HG03558 (cell line): ENCODE data around the gene YAF2.

Experiments
- ATAC-seq: cut with Tn5 transposase; IDR thresholded peaks from one replicate; pipeline ENCODE4 v1.9.1; 2021; ENCODE audit warnings: moderate number of reproducible peaks; ENCODE audit not compliant: unreplicated experiment; ENCODE audit errors: extremely low read depth

The YAF2 gene, protein sequence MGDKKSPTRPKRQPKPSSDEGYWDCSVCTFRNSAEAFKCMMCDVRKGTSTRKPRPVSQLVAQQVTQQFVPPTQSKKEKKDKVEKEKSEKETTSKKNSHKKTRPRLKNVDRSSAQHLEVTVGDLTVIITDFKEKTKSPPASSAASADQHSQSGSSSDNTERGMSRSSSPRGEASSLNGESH

DNA sequence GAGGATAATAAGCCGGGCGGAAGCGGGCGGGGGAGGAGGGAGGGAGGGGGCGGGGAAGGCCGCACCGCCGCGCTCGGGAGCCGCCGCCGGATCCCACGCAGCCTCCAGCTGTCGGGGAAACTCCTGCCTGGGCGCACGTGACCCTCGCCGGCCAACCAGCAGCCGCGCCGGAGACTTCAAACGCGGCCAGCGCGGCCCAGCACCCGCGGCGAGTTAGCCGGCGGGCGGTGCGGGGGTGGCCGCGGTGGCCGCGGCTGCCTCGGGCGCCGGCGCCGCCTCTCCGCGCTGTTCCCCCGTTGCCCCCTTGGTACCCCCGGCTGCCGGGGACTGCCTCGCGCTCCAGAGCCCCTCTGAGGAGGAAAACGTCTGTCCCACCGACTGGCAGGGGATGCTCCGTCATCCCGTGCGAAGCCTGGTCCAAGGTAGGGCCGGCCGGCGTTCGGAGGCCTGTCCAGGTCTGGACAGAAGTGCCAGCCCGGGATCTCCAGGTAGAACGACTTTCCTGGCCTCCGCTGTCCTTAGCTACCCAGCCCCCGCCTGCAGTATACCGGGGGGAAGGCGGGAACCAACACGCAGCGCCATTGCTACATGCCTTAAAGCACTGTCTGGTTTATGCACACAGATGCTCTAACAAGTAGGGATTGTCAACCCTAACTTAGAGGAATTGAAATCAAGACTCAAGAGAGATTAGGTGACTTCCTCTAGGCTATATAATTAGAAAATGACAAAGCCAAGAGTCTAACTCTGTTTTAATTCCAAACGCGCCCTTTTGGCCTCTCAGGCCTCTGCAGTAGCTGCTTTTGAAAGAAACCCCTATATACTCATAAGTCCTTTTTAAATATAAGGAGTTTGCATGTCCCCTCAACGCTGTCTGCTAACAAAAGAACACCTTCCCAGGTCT lies at the start of gene YAF2:
Gene YAF2 (minus strand): TSS at position 9 of the 901 bp plus-strand sequence. CDS start 68 bp downstream, outside the sequence.
- ATAC-seq = peak; percentile 51

DNA sequence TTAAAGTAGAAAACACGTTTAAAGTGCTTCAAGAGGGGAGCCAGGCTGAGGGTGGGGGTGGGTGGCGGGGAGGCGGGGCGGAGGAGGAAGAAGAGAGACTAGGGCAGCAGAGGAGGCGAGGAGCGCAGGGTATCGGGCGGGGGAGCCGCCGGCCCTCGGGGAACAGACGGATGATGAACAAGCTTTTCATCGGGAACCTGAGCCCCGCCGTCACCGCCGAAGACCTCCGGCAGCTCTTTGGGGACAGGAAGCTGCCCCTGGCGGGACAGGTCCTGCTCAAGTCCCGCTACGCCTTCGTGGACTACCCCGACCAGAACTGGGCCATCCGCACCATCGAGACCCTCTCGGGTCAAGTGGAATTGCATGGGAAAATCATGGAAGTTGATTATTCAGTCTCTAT lies 48.7 kb upstream of the YAF2 start:
- ATAC-seq = no peak

DNA sequence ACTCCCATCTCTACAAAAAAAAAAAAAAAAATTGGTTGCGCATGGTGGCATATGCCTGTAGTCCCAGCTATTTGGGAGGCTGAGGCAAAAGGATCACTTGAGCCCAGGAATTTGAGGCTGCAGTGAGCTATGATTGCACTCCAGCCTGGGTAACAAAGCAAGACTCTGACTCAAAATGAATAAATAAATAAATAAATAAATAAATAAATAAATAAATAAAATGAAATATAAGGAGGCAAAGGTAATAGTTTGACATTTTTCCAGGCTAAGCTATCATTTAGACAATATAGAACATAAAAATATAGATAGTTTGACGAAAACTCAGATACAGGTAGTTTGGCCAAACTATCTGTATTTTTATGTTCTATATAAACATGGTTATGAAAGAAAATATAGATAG lies 47.4 kb upstream of the YAF2 start:
- ATAC-seq = no peak

DNA sequence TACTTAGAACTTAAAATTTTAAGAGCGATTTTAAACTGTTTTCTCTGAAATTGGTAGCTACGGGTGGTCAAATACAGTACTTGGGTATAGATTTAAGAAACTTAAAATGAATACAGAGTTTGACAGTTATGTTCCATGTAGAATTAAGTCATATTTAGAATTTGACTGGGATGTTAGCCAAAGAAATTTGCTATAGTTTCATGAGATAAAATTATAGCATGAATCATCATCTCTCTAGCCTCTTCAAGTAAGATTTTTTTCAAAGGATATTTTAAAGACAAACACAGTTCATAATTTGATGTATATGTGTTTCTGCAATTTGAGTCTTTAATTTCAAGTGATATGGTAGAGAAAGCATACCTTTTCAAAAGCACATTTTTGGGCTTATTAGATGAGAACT lies 46.8 kb upstream of the YAF2 start:
- ATAC-seq = no peak

DNA sequence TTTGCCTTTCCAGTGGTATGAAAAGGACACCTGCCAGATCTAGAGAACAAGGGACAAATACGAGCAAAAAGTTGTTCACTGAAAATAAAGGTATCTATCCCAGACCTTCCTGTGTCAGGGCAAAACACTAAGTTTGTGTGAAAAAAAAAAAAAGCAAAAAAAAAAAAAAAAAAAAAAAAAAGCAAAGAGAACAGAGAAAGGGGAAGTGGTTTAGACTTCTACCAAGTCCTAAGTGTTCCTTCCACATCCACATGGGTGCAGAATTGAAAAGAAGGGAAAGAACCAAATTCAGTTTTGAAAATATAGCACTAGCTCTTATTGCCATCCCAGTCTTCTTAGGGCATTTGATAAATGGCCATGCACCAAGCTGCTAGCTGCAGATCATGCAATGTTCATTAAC lies 46.1 kb upstream of the YAF2 start:
- ATAC-seq = no peak

DNA sequence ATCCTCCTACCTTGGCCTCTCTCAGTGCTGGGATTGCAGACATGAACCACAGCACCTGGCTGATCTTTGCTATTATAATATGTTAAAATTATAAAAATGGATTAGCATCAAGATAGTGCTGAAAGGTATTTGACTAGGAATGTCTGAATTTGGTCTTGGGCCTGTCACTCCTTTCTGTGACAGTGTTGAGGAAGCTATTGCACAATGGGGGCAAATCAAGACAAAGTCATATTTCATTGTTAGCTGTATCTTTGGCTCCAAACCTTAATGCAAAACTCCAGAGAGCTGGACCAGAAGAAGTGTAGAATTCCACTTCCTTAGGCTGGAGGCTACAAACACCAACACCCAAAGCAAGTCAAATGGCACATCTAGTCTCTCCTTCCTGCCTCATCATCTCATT lies 45.7 kb upstream of the YAF2 start:
- ATAC-seq = no peak

DNA sequence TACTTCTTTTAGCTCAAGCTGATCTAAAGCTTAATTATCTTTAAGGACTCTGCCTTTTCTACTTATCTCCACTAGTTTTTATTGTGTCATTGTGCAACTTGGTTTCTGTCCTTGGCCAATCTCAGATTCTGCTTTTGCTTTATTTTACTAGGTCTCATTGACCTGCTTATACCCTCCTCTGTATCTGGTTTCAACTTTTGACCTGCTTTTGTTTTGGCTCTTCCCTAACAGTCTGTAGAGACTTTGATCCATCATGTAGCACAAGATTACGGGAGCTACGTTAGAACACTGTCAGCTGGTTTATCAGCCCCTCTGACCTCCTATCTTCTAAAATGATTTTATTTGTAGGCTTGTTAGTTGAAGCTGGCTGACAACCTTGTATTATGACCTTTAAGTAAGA lies 44.2 kb upstream of the YAF2 start:
- no peak for ATAC-seq

DNA sequence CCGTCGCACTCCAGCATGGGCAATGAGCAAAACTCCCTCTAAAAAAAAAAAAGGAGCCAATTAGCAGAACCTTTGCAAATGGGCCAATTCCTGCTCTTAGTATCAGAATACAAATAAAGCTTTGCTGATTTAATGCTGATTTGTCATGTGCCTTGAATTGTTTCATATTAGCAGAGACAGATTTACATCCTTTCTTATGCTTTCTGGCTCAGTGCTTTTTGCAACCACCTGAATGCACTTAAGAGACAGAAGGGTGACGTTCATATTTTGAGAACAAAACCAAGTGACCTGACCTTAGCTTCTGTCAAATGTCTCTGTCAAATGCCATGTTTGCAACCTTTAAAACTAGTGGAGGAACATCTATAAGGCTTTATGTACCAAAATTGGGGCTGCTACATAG lies 43.8 kb upstream of the YAF2 start:
- no peak for ATAC-seq

DNA sequence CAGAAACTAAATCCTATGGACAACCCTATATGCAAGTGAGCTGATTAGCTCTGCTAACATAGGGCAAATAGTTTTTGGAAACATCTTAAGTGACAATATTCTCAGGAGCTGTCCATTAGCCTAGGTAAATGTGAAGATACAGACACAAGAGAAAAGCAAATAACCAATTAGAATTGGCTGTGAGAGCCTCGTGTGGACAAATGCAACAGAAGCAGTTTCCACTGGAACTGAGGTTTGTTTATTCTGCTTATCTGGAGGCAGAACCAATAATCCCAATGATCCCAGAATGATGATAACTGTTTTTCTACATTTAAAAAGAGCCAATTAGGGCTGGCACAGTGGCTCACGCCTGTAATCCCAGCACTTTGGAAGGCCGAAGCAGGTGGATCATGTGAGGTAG lies 43.2 kb upstream of the YAF2 start:
- no peak for ATAC-seq

DNA sequence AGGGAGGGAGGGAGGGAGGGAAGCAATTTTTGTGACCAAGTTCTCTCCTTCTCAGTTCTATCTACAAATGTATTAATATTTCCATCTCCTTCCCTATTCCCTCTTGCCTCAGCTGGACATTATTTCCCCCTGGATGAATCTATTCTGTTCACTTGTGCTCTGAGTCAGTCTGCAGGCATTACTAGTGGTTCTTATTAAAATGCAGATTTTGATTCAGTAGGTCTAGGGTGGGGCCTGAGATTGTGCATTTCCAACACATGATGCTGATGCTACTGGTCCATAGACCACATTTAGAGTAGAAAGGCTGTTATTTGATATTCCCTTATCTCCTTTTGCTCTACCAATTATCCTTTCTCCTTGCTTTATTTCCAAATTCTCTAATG lies 40.1 kb upstream of the YAF2 start:
- no peak for ATAC-seq

DNA sequence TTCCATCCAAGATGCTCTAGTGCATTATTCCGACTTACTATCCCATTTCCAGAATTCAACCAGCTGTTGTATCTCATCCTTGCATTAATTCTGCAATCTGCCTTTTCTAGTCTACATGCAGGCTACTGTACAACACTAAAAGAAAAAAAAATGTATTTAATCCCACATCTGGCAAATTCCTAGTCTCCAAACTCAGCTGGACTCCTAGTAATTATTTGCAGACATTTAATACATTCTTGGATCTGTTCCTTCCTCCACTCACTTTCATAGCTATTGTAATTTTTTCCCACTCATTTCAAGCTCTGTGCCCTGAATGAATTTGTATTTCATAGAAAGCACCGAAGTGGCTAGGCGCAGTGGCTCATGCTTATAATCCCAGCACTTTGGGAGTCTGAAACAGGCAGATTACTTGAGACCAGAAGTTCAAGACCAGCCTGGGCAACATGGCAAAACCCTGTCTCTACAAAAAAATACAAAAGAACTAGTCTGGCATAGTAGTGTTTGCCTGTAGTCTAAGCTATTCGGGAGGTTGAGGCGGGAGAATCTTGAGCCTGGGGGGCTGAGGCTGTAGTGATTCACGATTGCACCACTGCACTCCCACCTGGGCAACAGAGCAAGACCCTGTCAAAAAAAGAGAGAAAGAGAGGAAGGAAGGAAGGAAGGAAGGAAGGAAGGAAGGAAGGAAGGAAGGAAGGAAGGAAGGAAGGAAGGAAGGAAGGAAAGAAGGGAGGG lies 39.5 kb upstream of the YAF2 start:
- no peak for ATAC-seq

DNA sequence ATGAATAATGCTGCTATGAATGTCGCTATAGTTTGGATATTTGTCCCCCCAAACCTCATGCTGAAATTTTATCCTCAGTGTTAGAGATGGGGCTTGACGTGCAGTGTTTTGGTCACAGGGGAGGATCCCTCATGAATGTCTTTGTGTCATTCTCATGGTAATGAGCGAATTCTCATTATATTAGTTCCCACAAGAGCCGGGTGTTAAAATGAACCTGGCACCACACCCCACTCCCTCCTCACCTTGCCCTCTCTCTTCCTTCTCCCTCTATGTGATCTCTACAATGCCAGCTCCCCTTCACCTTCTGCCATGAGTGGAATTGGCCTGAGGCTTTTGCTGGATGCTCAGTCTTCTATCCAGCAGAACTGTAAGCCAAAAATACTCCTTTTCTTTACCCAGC lies 37.5 kb upstream of the YAF2 start:
- no peak for ATAC-seq

DNA sequence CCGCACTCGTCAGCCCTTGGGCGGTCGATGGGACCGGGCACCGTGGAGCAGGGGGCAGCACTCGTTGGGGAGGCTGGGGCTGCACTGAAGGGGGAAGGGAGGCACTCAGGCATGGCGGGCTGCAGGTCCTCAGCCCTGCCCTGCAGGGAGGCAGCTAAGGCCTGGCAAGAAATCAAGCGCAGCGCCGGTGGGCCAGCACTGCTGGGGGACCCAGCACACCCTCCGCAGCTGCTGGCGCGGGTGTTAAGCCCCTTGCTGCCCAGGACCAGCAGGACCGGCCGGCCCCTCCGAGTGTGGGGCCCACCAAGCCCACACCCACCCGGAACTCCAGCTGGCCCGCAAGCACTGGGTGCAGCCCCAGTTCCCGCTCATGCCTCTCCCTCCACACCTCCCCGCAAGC lies 35.7 kb upstream of the YAF2 start:
- ATAC-seq = no peak

DNA sequence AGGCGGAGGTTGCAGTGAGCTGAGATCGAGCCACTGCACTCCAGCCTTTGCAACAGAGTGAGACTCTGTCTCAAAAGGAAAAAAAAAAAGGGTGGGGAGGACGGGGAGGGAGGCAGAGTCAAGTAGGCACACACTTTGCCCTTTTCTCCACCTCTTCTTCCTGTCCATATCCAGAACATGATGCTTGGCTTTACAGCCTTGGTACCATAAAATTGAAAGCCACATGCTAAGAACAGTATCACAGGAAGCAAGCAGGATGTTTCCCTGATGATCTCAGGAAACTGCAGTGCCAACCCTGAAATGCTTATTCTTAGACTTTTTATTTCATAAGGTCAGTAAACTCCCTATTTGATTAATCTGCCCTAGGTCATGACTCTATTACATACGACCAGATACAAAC lies 32.5 kb upstream of the YAF2 start:
- no peak for ATAC-seq

DNA sequence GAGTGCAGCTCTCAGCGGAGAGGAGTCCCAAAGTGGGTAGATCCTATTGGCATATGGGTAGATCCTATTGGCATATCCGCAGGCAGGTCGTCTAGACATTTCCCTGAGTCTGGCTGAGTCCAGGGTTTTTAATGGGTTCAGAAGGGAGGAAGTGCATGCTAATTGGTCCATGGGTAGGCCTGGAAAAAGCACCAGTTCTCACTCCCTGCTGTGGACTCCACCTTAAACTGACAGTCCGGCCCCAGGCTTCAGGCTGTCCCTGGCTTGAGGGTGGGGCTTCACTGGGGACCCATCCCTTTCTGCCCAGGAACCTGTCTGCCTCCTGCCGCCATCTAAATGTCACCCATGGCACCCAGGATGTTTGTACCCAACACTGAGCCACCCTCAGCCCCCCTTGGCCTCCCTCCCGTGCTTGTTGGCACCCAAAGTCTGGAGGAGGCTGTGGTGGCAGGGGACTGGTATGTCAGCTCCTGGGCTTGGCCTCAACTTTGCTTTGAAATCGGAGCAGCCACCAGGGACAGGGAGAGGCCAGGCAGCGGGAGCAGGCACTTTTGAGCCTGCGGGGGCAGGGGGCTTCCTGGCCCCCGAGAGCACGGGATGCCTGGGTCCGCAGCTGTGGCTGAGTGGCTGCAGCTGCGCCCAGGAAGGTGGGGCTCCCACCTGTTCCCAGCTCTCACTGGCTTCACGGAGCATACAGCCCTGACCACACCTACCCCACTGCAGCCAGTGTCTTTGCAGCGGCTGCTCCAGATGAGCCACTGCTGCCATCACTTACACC lies 29.6 kb upstream of the YAF2 start:
- no peak for ATAC-seq

DNA sequence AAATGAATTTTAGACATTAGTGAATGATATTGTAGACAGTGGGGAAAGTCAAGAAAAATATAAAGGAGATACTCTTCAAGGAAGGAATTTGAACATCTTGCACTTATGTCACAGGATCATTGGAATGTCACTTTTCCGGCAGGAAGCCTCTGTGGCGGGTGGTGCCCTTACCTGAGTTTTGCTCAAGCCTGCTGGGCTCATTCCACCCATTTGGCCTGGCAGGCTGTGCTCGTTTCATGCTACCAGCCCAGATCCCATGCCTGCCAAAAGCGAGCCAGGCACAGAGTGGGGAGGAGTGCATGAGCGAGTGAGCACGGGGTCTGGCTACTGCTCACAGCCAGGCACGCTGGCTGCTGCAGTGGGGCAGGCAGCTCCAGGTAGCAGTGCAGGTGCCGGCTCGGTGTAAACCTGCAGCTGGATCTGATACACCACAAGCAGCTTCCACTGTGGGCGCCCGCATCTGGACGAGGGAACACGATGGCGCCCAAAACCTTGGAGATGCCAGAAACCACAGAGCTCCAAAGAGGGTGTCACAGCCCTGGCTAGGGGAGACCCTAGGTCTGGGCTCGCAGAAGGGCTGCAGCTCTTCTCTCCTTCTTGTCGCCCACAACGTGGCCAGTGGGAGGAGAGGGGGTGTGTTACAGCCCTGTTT lies 28.7 kb upstream of the YAF2 start:
- ATAC-seq = no peak

DNA sequence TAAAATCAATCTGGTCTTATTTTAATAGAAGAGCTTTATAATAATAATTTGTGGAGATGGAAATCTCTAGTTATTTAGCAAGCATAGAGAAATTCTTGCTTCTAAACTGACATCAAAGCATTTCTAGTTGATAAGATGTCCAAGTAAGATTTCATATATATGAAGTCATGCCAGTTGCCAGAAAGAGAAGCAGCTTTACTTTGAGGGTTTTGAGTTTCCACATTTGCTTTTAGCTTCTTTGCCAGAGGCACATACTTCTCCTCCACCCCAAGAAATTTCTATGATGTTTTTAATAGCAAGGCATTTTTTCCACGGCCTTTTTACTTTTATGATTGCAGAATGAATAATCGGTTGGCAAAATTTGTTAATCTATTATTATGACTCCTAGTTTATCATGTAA lies 24.2 kb upstream of the YAF2 start:
- no peak for ATAC-seq

DNA sequence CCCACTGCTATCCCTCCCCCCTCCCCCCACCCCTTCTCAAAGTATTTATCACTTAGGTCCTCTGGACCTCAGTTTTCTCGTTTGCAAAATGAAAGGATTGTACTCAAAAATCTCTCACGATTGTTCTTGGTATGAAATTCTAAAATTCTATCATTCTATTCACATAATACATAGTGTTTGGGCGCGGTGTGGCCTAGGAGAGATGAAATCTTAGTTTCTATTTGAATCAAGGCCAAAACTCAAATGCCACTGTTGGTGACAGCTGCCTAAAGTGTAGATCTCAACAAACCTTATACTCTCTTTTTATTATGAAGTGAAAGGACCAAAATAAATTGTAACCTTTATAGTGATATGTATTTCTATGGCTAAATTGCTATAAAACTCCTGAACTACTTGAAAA lies 23.7 kb upstream of the YAF2 start:
- no peak for ATAC-seq

DNA sequence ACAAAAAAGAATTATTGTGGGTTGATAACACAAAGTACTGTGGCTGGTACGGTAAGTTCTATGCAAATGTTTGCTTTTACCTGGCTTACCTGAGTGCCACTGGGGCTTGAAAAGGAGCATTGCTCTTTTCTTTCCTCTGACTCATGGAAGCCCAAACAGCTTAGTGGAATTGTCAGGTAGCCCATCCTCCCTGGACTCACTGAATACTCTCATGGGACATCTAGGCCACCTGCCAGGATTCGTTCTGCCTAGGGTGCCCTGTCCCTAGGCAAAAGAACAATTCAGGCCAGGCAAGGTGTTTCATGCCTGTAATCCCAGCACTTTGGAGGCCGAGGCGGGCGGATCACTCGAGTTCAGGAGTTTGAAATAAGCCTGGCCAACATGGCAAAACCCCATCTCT lies 22.5 kb upstream of the YAF2 start:
- no peak for ATAC-seq

DNA sequence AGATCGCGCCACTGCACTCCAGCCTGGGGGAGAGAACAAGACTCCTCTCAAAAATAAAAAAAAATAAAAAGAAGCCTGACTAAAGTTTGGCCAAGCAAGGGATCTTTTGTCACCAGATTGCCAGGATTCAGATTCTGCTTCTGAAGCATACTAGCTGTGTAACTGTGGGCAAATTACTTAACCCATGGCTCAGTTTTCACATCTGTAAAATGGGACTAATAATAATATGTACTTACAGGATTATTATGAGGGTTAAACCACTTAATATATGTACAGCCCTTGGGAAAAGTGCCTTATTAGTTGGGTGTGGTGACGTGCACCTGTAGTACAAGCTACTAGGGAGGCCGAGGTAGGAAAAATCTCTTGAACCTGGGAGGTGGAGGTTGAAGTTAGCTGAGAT lies 21.7 kb upstream of the YAF2 start:
- no peak for ATAC-seq
